IMR-90 (cell line): ENCODE data around the gene HIGD2A. TPM values are rescaled to one million over a fixed set of nuclear protein-coding genes. Genes with fewer than 3 reads are reported as not detected.

Source experiments
- ATAC-seq: fragments of 200-7000 bp; cut with Tn5 transposase; 2 replicates; pipeline ENCODE4 v1.9.1; 2020; ENCODE audit warnings: low read depth, mild to moderate bottlenecking, moderate library complexity
- BruUV-seq: library from RNA; stranded (reverse); fragments of 400-500 nt; replicated peaks from 2 replicates; lab custom pipeline; 2021; lab: Mats Ljungman, UMichigan
- CTCF ChIA-PET: fragments of 300-600 bp; formaldehyde crosslinking; extraction: SDS; loops from one replicate; lab custom pipeline; 2021; ENCODE audit warnings: antibody characterized with exemption; lab: Yijun Ruan, JAX
- POLR2A ChIA-PET: fragments of 300-600 bp; sonication (Branson Sonifier 250); formaldehyde crosslinking; loops from one replicate; lab custom pipeline; 2022; ENCODE audit warnings: antibody characterized with exemption; ENCODE audit not compliant: unreplicated experiment; lab: Charles Lee
- DNase-seq: peaks from one replicate; pipeline ENCODE4 v3.0.0; 2013
- H2AFZ ChIP-seq: replicated peaks from 2 replicates; pipeline ENCODE3; 2013; ENCODE audit warnings: low read length, mild to moderate bottlenecking; ENCODE audit not compliant: poor library complexity
- H2AK5ac ChIP-seq: 2 replicates; pipeline ENCODE4 v1.6.1; 2013; ENCODE audit warnings: low read depth, low read length, inconsistent platforms
- H2AK9ac ChIP-seq: replicated peaks from 2 replicates; pipeline ENCODE3; 2013; ENCODE audit warnings: mild to moderate bottlenecking, low read depth, low read length, moderate library complexity; ENCODE audit not compliant: poor library complexity
- H2BK120ac ChIP-seq: 2 replicates; pipeline ENCODE4 v1.6.1; 2013; ENCODE audit warnings: low read depth, low read length, inconsistent platforms
- H2BK15ac ChIP-seq: 3 replicates; pipeline ENCODE4 v1.6.1; 2013; ENCODE audit warnings: low read depth, low read length, inconsistent platforms
- H2BK20ac ChIP-seq: 2 replicates; pipeline ENCODE4 v1.6.1; 2013; ENCODE audit warnings: low read depth, mild to moderate bottlenecking, inconsistent platforms, low read length, moderate library complexity
- H2BK5ac ChIP-seq: 2 replicates; pipeline ENCODE4 v1.6.1; 2013; ENCODE audit warnings: mild to moderate bottlenecking, low read depth, low read length, inconsistent platforms; ENCODE audit not compliant: poor library complexity, severe bottlenecking
- H3K14ac ChIP-seq: replicated peaks from 2 replicates; pipeline ENCODE4 v1.6.1; 2013; ENCODE audit warnings: low read depth, low read length, inconsistent platforms
- H3K18ac ChIP-seq: 2 replicates; pipeline ENCODE4 v1.6.1; 2013; ENCODE audit warnings: low read depth, low read length, control low read depth
- H3K23ac ChIP-seq: 2 replicates; pipeline ENCODE4 v1.6.1; 2013; ENCODE audit warnings: low read depth, low read length, inconsistent platforms
- H3K27ac ChIP-seq: 2 replicates; pipeline ENCODE4 v1.5.1; 2013; ENCODE audit warnings: mild to moderate bottlenecking, control low read depth, low read length; ENCODE audit not compliant: insufficient read depth
- H3K27me3 ChIP-seq: 2 replicates; pipeline ENCODE4 v1.6.1; 2013; ENCODE audit warnings: low read length; ENCODE audit not compliant: control insufficient read depth, insufficient read depth
- H3K36me3 ChIP-seq: 2 replicates; pipeline ENCODE4 v1.6.1; 2013; ENCODE audit warnings: low read length, mixed read lengths; ENCODE audit not compliant: control insufficient read depth, insufficient read depth
- H3K4ac ChIP-seq: 2 replicates; pipeline ENCODE4 v1.6.1; 2013; ENCODE audit warnings: low read depth, low read length, inconsistent platforms
- H3K4me1 ChIP-seq: 2 replicates; pipeline ENCODE4 v1.6.1; 2013; ENCODE audit warnings: low read length, mixed read lengths; ENCODE audit not compliant: control insufficient read depth, insufficient read depth
- H3K4me2 ChIP-seq: 2 replicates; pipeline ENCODE4 v1.6.1; 2013; ENCODE audit warnings: low read depth, mild to moderate bottlenecking, control low read depth, low read length, moderate library complexity
- H3K4me3 ChIP-seq: 2 replicates; pipeline ENCODE4 v1.5.1; 2013; ENCODE audit warnings: low read depth, mild to moderate bottlenecking, control low read depth, low read length, moderate library complexity; ENCODE audit not compliant: insufficient read depth
- H3K56ac ChIP-seq: 2 replicates; pipeline ENCODE4 v1.6.1; 2013; ENCODE audit warnings: low read length, inconsistent platforms; ENCODE audit not compliant: insufficient read depth; ENCODE audit errors: extremely low read depth
- H3K79me1 ChIP-seq, 2 experiments: 2 replicates each; pipeline ENCODE4 v1.6.1; 2013; ENCODE audit warnings: low read length in 2 of 2, inconsistent platforms in 1 of 2, low read depth in 1 of 2
- H3K9ac ChIP-seq: 2 replicates; pipeline ENCODE4 v1.6.1; 2013; ENCODE audit warnings: low read depth, low read length, control low read depth
- H3K9me1 ChIP-seq: 2 replicates; pipeline ENCODE4 v1.6.1; 2013; ENCODE audit warnings: low read length, inconsistent platforms; ENCODE audit not compliant: insufficient read depth
- H3K9me3 ChIP-seq: 2 replicates; pipeline ENCODE4 v1.6.1; 2013; ENCODE audit warnings: low read length; ENCODE audit not compliant: control insufficient read depth, insufficient read depth
- H4K20me1 ChIP-seq: 2 replicates; pipeline ENCODE4 v1.6.1; 2013; ENCODE audit warnings: low read length, inconsistent platforms; ENCODE audit not compliant: insufficient read depth
- H4K5ac ChIP-seq: 2 replicates; pipeline ENCODE4 v1.6.1; 2013; ENCODE audit warnings: mild to moderate bottlenecking, low read depth, low read length, control low read depth
- H4K8ac ChIP-seq, 2 experiments: 2 replicates each; pipeline ENCODE4 v1.6.1; 2013; ENCODE audit warnings: low read depth in 2 of 2, low read length in 2 of 2, control low read depth in 1 of 2, inconsistent platforms in 1 of 2
- H4K91ac ChIP-seq: 2 replicates; pipeline ENCODE4 v1.6.1; 2013; ENCODE audit warnings: low read depth, low read length, inconsistent platforms; ENCODE audit not compliant: insufficient read depth
- BHLHE40 ChIP-seq: fragments of 150-350 bp; IDR thresholded peaks from 2 replicates; pipeline ENCODE4 v1.6.1; 2016; ENCODE audit warnings: mild to moderate bottlenecking, low read depth, low read length
- CHD1 ChIP-seq: IDR thresholded peaks from 2 replicates; pipeline ENCODE4 v1.6.1; 2012; ENCODE audit warnings: low read depth, low read length, improper control_type of control experiment
- CTCF ChIP-seq: conservative IDR thresholded peaks from 2 replicates; pipeline ENCODE4 v1.5.1; 2012; ENCODE audit warnings: mild to moderate bottlenecking, low read depth, low read length, improper control_type of control experiment
- FOS ChIP-seq: fragments of 150-350 bp; IDR thresholded peaks from 2 replicates; pipeline ENCODE4 v1.6.1; 2016; ENCODE audit warnings: low read depth, low read length
- MXI1 ChIP-seq: IDR thresholded peaks from 2 replicates; pipeline ENCODE4 v1.6.1; 2012; ENCODE audit warnings: low read depth, mild to moderate bottlenecking, low read length, moderate library complexity, borderline replicate concordance
- NFE2L2 ChIP-seq: fragments of 150-350 bp; IDR thresholded peaks from 2 replicates; pipeline ENCODE4 v1.6.1; 2016; ENCODE audit warnings: low read depth, mild to moderate bottlenecking, low read length
- POLR2A ChIP-seq: IDR thresholded peaks from 2 replicates; pipeline ENCODE4 v1.6.1; 2012; ENCODE audit warnings: mild to moderate bottlenecking, low read depth, low read length
- RAD21 ChIP-seq: IDR thresholded peaks from 2 replicates; pipeline ENCODE4 v1.6.1; 2012; ENCODE audit warnings: low read length, improper control_type of control experiment
- RCOR1 ChIP-seq: IDR thresholded peaks from 2 replicates; pipeline ENCODE4 v1.6.1; 2012; ENCODE audit warnings: mild to moderate bottlenecking, low read length, improper control_type of control experiment; ENCODE audit not compliant: insufficient replicate concordance
- RFX5 ChIP-seq: IDR thresholded peaks from 2 replicates; pipeline ENCODE4 v1.8.0; 2012; ENCODE audit warnings: low read depth, mild to moderate bottlenecking, low read length, moderate library complexity
- SMC3 ChIP-seq: fragments of 150-350 bp; IDR thresholded peaks from 2 replicates; pipeline ENCODE4 v1.6.1; 2016; ENCODE audit warnings: low read depth, mild to moderate bottlenecking, antibody characterized with exemption, low read length, moderate library complexity
- WGBS, 2 experiments: methylation state at CpG; one replicate each; pipeline versions ENCODE4 v1.1.5 to v1.1.7; 2013; ENCODE audit warnings: missing lambda C conversion rate in 2 of 2; ENCODE audit not compliant: insufficient read length in 1 of 2; ENCODE audit errors: extremely low coverage in 2 of 2; 5-methylcytosine and 5-hydroxymethylcytosine counted together
- dilution Hi-C: fragments of 300-500 bp; cut with HindIII; formaldehyde crosslinking; loops from one replicate; pipeline ENCODE4 v1.14.3; 2018; ENCODE audit warnings: low sequenced_read_pairs; ENCODE audit not compliant: unreplicated experiment
- in situ Hi-C: fragments of 300-500 bp; cut with MboI; formaldehyde crosslinking; loops from 3 replicates; pipeline ENCODE4 v1.14.3; 2019; ENCODE audit warnings: low sequenced_read_pairs, inconsistent platforms, mixed read lengths
- intact Hi-C: fragments of 100-400 bp; cut with micrococcal nuclease; formaldehyde crosslinking; loops from 2 replicates; pipeline ENCODE4 v1.10.0; 2022
- polyA plus RNA-seq, 3 experiments: library from polyadenylated mRNA; depleted of rRNA; stranded (reverse); fragments of >200 nt; gene quantifications; 2 replicates each; pipeline ENCODE4 v1.2.3, GENCODE V29; 2012; ENCODE audit warnings: low replicate concordance in 1 of 3
- total RNA-seq: library from RNA; depleted of rRNA; stranded (reverse); fragments of >200 nt; gene quantifications from 2 replicates; pipeline ENCODE4 v1.2.3, GENCODE V29; 2012
- TF ChIP-seq, protein P1 (sequence below): fragments of 150-350 bp; IDR thresholded peaks from 2 replicates; pipeline ENCODE4 v1.6.1; 2016; ENCODE audit warnings: low read depth, mild to moderate bottlenecking, low read length, moderate library complexity, borderline replicate concordance

Gene HIGD2A
- total and polyA plus RNA-seq, 2 of the 4 experiments (the other 2 are of a cell fraction): 35.0 to 131 TPM

DNA sequence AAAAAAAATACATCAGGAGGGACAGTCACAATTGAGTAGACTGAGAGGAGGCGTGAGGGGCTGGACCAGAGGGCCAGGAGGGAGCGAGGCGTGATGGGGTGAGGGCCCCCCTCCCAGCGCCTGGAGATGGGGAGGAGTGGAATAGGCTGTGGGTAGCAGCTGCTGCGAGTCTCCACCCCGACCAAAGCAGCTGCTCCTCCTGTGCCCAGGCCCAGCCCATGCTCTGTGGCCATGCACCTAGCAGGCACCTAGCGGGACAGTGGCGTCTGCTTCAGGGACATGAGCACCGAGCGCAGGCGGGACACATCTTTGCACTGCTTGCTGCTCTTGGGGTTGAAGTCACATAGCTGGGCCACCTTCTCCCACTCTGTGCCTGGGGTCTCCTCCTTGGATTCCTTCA, 4.0 kb downstream of the HIGD2A start:
- in situ Hi-C loops (no loop called here), intact Hi-C loops (no loop called here), dilution Hi-C loops (no loop called here)
- ChIA-PET CTCF (no interaction called here), POLR2A (no interaction called here)
- DNase-seq (no peak), ATAC-seq (no peak)
- no peaks in the 10 kb centered on the region for H3K27me3 ChIP-seq
- no peak overlapping the region for H2BK20ac ChIP-seq
- H4K8ac ChIP-seq: no peak overlapping the region
- no peak overlapping the region for H2BK15ac ChIP-seq
- no peak overlapping the region for H2AK9ac ChIP-seq
- peaks cover 4% of the 10 kb centered on the region; the same call in 1 of the 2 replicates for H3K4me1 ChIP-seq
- H3K18ac ChIP-seq: no peak overlapping the region
- H4K20me1 ChIP-seq: peaks cover 7% of the 10 kb centered on the region; the same call in 1 of the 2 replicates
- no peak for TF ChIP-seq RCOR1
- no peak for TF ChIP-seq FOS
- no peak for TF ChIP-seq RFX5
- no peak for TF ChIP-seq MXI1
- TF ChIP-seq, protein P1, sequence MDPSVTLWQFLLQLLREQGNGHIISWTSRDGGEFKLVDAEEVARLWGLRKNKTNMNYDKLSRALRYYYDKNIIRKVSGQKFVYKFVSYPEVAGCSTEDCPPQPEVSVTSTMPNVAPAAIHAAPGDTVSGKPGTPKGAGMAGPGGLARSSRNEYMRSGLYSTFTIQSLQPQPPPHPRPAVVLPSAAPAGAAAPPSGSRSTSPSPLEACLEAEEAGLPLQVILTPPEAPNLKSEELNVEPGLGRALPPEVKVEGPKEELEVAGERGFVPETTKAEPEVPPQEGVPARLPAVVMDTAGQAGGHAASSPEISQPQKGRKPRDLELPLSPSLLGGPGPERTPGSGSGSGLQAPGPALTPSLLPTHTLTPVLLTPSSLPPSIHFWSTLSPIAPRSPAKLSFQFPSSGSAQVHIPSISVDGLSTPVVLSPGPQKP: no peak
- TF ChIP-seq BHLHE40: no peak
- TF ChIP-seq SMC3: no peak
- TF ChIP-seq CTCF: no peak
- no peak for TF ChIP-seq POLR2A
- no peak for TF ChIP-seq CHD1
- no peak for TF ChIP-seq NFE2L2
- TF ChIP-seq RAD21: no peak
- H3K4ac ChIP-seq: no peak overlapping the region
- H3K27ac ChIP-seq: no peak overlapping the region
- H2AFZ ChIP-seq: no peak overlapping the region
- no peak overlapping the region for H2BK120ac ChIP-seq
- no peak overlapping the region for H3K9ac ChIP-seq
- no peak overlapping the region for H3K4me3 ChIP-seq
- H4K5ac ChIP-seq: no peak overlapping the region
- H3K4me2 ChIP-seq: no peak overlapping the region
- H2BK5ac ChIP-seq: no peak overlapping the region
- H3K9me3 ChIP-seq: no peaks in the 10 kb centered on the region
- H3K14ac ChIP-seq: no peak overlapping the region
- H2AK5ac ChIP-seq: no peak overlapping the region
- 95% methylated on average over 7 of the region's 11 CpGs; no CpG with 5 or more reads in 1 of the 2 experiments for WGBS, 2 experiments
- BruUV-seq: no TSS peak
- no peaks in the 10 kb centered on the region; the same call in 1 of the 2 replicates for H3K9me1 ChIP-seq
- H4K91ac ChIP-seq: no peak overlapping the region
- H3K79me1 ChIP-seq: peaks cover 6 to 42% of the 10 kb centered on the region in 2 experiments; a peak in 2 of 4 replicates
- no peak overlapping the region for H3K23ac ChIP-seq
- H3K56ac ChIP-seq: no peak overlapping the region
- H3K36me3 ChIP-seq: peaks cover 30% of the 10 kb centered on the region
